GM23248 (cell line): ENCODE data around the gene MICAL1.

ENCODE experiments used
- EZH2 ChIP-seq: fragments of 200-600 bp; sonication (generic); IDR thresholded peaks from 2 replicates; pipeline ENCODE4 v1.6.1; 2018; ENCODE audit warnings: antibody characterized with exemption, mild to moderate bottlenecking; ENCODE audit not compliant: insufficient read depth, poor library complexity, severe bottlenecking
- EZH2phosphoT487 ChIP-seq: fragments of 200-600 bp; sonication (generic); IDR thresholded peaks from 2 replicates; pipeline ENCODE4 v1.6.1; 2018; ENCODE audit warnings: antibody characterized with exemption, moderate library complexity, mild to moderate bottlenecking, low read depth; ENCODE audit not compliant: insufficient read depth

DNA sequence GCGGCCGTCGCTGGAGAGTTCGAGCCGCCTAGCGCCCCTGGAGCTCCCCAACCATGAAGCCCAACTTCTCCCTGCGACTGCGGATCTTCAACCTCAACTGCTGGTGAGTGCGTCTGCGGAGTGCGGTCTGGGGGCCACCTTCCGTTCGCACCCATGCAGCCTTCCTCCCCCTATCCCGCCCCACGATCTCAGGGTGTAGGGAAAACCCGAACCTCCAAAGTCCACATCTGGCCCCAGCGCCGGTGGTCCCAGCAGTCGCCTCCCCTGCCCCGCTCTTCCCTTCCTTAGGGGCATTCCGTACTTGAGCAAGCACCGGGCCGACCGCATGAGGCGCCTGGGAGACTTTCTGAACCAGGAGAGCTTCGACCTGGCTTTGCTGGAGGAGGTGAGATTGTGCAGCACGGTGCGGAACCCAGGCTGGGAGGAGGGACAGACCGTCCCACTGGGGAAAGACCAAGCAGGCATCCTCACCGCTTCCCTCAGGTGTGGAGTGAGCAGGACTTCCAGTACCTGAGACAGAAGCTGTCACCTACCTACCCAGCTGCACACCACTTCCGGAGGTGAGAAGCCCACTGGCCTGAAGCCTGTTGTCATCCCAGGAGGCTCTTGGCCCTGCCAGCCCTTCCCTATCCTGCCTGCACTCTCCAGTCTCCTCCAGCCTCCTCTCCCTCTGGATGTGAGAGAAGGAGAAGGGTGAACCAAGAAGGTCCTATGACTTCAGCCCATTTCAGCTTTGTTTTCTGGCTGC, 14.3 kb downstream of the MICAL1 start:
- TF ChIP-seq EZH2 (no peak), EZH2phosphoT487 (no peak)
